ENCODE data around the gene CAMK1. TPM values are rescaled to one million over a fixed set of nuclear protein-coding genes. Genes with fewer than 3 reads are reported as not detected.

CAMK1 gene
- total RNA-seq, 1 donor from 2014 or later: 12.3 TPM

DNA sequence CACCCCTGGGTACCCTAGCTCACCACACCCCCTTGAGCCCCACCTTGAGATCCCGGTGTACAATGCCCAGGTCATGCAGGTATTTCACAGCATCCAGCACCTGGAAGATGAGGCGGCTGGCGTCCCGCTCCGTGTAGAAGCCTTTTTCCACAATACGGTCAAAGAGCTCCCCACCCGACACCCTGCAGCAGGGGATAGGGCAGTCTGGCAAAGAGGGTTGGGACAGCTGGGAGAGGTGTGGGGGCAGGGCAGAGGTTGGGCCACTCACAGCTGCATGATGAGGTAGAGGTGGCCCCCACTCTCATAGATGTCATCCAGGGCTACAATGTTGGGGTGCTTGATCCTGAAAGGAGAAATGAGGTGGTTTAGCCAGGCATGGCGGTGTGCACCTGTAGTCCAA lies 6.9 kb downstream of the CAMK1 start:
- no peak overlapping the region for H3K27ac ChIP-seq (replicated peaks)
- H3K4me1 ChIP-seq: peaks cover 16% of the 10 kb centered on the region
- no peak for DNase-seq
- TF ChIP-seq, protein P1, sequence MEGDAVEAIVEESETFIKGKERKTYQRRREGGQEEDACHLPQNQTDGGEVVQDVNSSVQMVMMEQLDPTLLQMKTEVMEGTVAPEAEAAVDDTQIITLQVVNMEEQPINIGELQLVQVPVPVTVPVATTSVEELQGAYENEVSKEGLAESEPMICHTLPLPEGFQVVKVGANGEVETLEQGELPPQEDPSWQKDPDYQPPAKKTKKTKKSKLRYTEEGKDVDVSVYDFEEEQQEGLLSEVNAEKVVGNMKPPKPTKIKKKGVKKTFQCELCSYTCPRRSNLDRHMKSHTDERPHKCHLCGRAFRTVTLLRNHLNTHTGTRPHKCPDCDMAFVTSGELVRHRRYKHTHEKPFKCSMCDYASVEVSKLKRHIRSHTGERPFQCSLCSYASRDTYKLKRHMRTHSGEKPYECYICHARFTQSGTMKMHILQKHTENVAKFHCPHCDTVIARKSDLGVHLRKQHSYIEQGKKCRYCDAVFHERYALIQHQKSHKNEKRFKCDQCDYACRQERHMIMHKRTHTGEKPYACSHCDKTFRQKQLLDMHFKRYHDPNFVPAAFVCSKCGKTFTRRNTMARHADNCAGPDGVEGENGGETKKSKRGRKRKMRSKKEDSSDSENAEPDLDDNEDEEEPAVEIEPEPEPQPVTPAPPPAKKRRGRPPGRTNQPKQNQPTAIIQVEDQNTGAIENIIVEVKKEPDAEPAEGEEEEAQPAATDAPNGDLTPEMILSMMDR (IDR thresholded peaks at IDR 0.05; ENCODE audit: borderline replicate concordance): no peak
- no peaks in the 10 kb centered on the region for H3K9me3 ChIP-seq (replicated peaks)
- peaks cover 73% of the 10 kb centered on the region for H3K36me3 ChIP-seq
- no peaks in the 10 kb centered on the region for H3K27me3 ChIP-seq (ENCODE audit: low read depth)
- intact Hi-C loops (cut with micrococcal nuclease): no loop called here
- no peak overlapping the region for H3K4me3 ChIP-seq

DNA sequence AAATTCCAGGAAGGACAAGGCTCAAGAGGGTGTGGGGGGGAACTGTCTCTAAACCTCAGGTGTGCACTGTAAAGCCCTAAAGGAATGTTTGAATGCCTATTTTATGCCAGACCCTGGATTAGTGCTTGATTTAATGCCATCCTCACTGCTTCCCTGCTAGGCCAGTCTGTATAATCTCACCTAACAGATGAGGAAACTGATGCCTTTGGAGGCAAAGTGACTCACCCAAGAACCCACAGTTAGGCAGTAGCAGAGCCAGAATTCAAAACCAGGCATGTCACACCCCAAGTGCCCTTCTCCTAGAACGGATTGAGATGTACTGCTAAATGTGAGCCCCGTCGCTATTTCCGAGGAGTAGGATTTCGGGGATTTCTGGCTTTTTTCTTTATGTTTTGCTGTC lies 7.8 kb downstream of the CAMK1 start:
- intact Hi-C loops (cut with micrococcal nuclease): no loop called here
- Histone ChIP-seq H3K36me3 (peaks cover 83% of the 10 kb centered on the region), H3K4me1 (peaks cover 6% of the 10 kb centered on the region), H3K4me3 (no peak overlapping the region), H3K9me3 (replicated peaks) (no peaks in the 10 kb centered on the region), H3K27ac (replicated peaks) (no peak overlapping the region), H3K27me3 (ENCODE audit: low read depth) (no peaks in the 10 kb centered on the region)
- DNase-seq: no peak
- TF ChIP-seq, protein P1 (IDR thresholded peaks at IDR 0.05; ENCODE audit: borderline replicate concordance): no peak

DNA sequence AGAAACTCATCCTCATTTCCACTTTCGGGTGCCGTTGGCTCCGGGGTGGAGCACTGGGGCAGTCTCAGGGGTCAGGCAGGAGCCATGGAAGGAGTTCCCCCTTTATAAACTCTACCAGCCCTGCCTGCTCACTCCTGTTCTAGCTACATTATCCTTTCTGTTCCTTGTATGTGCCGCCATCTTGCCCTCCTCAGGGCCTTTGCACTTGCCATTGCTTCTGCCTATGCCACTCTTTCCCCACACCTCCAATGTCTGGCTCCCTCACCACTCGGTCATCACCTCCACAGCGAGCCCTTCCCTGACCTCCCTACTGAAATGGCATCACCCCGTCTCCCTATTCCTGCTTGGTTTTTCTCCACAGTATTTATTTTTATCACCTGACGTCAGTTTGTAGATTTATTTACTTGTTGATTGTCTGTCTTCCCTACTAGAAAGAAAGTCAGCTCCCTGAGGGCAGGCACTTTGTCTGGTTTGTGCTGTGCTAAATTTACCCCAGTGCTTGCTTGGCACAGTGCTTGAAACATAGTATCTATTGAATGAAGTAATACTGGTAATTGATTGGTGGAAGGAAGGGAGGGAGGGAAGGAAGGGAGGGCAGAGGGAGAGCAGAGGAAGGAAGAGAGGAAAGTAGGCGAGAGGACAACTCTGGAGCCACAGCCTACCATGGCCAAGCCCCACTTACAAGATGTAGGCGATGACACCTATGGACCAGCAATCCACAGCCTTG lies 8.8 kb downstream of the CAMK1 start:
- no peaks in the 10 kb centered on the region for H3K4me1 ChIP-seq
- H3K4me3 ChIP-seq: no peak overlapping the region
- no peak overlapping the region for H3K27ac ChIP-seq (replicated peaks)
- TF ChIP-seq, protein P1 (IDR thresholded peaks at IDR 0.05; ENCODE audit: borderline replicate concordance): no peak
- intact Hi-C loops (cut with micrococcal nuclease): no loop called here
- peaks cover 92% of the 10 kb centered on the region for H3K36me3 ChIP-seq
- DNase-seq: no peak
- H3K27me3 ChIP-seq (ENCODE audit: low read depth): no peaks in the 10 kb centered on the region
- no peaks in the 10 kb centered on the region for H3K9me3 ChIP-seq (replicated peaks)

DNA sequence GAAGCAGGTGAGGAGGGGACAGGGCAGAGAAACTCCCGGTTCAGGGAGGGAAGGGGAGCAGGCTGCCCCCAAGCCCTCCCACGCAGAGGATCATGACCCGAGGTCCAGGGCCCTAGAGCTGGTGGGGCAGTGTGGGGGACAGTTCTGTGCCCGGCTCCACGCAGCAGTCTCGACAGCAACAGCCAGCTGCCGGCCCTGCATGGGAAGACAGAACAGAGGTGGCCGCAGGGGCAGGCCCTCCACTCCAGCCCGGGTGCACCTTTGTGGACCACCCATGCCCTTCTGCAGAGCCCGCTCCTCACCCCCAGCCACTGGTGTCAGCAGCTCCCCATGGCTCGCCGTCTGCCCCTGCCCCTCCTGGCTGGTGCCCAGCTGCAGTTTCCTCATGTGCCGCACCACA lies 12.3 kb downstream of the CAMK1 start:
- no peak overlapping the region for H3K4me3 ChIP-seq
- intact Hi-C loops (cut with micrococcal nuclease): no loop called here
- H3K36me3 ChIP-seq: peaks cover 90% of the 10 kb centered on the region
- H3K9me3 ChIP-seq (replicated peaks): no peaks in the 10 kb centered on the region
- H3K27ac ChIP-seq (replicated peaks): no peak overlapping the region
- peaks cover 15% of the 10 kb centered on the region for H3K4me1 ChIP-seq
- TF ChIP-seq, protein P1 (IDR thresholded peaks at IDR 0.05; ENCODE audit: borderline replicate concordance): no peak
- H3K27me3 ChIP-seq (ENCODE audit: low read depth): no peaks in the 10 kb centered on the region
- no peak for DNase-seq

DNA sequence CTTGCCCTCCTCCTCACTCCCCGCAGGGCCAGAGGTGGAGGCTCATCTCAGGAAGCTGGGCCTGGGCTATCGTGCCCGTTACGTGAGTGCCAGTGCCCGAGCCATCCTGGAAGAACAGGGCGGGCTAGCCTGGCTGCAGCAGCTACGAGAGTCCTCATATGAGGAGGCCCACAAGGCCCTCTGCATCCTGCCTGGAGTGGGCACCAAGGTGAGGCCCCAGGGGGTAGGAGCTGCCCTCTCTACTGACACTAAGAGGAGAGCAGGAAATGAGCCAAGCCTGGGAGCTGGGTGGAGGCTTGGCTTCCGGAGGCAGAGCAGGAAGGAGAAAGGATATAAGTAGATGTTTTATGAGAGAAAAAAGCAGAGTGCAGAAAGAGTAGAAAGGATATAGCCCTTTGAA lies 15.1 kb downstream of the CAMK1 start:
- H3K9me3 ChIP-seq (replicated peaks): no peaks in the 10 kb centered on the region
- peak overlapping the region; percentile 66 for H3K27ac ChIP-seq (replicated peaks)
- TF ChIP-seq, protein P1 (IDR thresholded peaks at IDR 0.05; ENCODE audit: borderline replicate concordance): no peak
- no peak for DNase-seq
- H3K27me3 ChIP-seq (ENCODE audit: low read depth): no peaks in the 10 kb centered on the region
- H3K4me3 ChIP-seq: no peak overlapping the region
- intact Hi-C loops (cut with micrococcal nuclease): no loop called here
- H3K36me3 ChIP-seq: peaks cover 78% of the 10 kb centered on the region
- H3K4me1 ChIP-seq: peaks cover 34% of the 10 kb centered on the region
